ENCODE data around the gene NOVA2.

- TF ChIP-seq, protein P1, sequence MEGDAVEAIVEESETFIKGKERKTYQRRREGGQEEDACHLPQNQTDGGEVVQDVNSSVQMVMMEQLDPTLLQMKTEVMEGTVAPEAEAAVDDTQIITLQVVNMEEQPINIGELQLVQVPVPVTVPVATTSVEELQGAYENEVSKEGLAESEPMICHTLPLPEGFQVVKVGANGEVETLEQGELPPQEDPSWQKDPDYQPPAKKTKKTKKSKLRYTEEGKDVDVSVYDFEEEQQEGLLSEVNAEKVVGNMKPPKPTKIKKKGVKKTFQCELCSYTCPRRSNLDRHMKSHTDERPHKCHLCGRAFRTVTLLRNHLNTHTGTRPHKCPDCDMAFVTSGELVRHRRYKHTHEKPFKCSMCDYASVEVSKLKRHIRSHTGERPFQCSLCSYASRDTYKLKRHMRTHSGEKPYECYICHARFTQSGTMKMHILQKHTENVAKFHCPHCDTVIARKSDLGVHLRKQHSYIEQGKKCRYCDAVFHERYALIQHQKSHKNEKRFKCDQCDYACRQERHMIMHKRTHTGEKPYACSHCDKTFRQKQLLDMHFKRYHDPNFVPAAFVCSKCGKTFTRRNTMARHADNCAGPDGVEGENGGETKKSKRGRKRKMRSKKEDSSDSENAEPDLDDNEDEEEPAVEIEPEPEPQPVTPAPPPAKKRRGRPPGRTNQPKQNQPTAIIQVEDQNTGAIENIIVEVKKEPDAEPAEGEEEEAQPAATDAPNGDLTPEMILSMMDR (IDR thresholded peaks at IDR 0.05; ENCODE audit: insufficient read depth, low read depth, low read length) = no peak
- TF ChIP-seq EZH2 (IDR thresholded peaks at IDR 0.05; ENCODE audit: insufficient read depth, low read length) = no peak
Observed at GRCh38 chr19:45940515-45940805, 33.2 kb downstream of the NOVA2 start.

Measured in astrocyte (in vitro differentiated cells and primary cell).